Kidney (tissue), 14 donors: Measurements from ENCODE around the gene UBE2D4. TPM values are rescaled to one million over a fixed set of nuclear protein-coding genes. Genes with fewer than 3 reads are reported as not detected.

Experiments used
- DNase-seq, 5 donors: peaks; one replicate each; pipeline ENCODE4 v3.0.0-alpha.2; 2013 to 2020
- FAIRE-seq: peaks from 2 replicates; lab custom pipeline; 2012; peaks lifted over from hg19 to GRCh38; lab: Jason Lieb, UNC
- H3K27ac ChIP-seq, 2 donors: one replicate each; pipeline ENCODE4 v1.7.0; 2013; ENCODE audit warnings: low read depth in 2 of 2, low read length in 2 of 2, inconsistent platforms in 1 of 2
- H3K27me3 ChIP-seq: one replicate; pipeline ENCODE4 v1.7.1; 2013; ENCODE audit warnings: low read length, inconsistent platforms; ENCODE audit not compliant: control insufficient read depth, insufficient read depth
- H3K36me3 ChIP-seq, 3 donors: one replicate each; pipeline versions ENCODE4 v1.7.0 to v1.7.1; 2013; ENCODE audit warnings: low read length in 3 of 3, control low read depth in 1 of 3, inconsistent platforms in 1 of 3; ENCODE audit not compliant: insufficient read depth in 3 of 3, control insufficient read depth in 2 of 3
- H3K4me1 ChIP-seq, 3 donors: one replicate each; pipeline versions ENCODE4 v1.7.0 to v1.7.1; 2013; ENCODE audit warnings: low read length in 3 of 3, inconsistent platforms in 1 of 3, low read depth in 1 of 3; ENCODE audit not compliant: control insufficient read depth in 2 of 3, insufficient read depth in 2 of 3
- H3K4me3 ChIP-seq, 3 donors: one replicate each; pipeline versions ENCODE4 v1.7.0 to v1.8.1; 2013; ENCODE audit warnings: low read length in 3 of 3, control low read depth in 1 of 3, inconsistent platforms in 1 of 3
- H3K9ac ChIP-seq, 3 donors: one replicate each; pipeline versions ENCODE4 v1.7.0 to v1.7.1; 2013; ENCODE audit warnings: low read length in 3 of 3, control low read depth in 1 of 3, inconsistent platforms in 1 of 3
- H3K9me3 ChIP-seq, 3 donors: one replicate each; pipeline versions ENCODE4 v1.7.0 to v1.7.1; 2013; ENCODE audit warnings: low read length in 3 of 3, control low read depth in 1 of 3, inconsistent platforms in 1 of 3; ENCODE audit not compliant: control insufficient read depth in 2 of 3, insufficient read depth in 1 of 3
- CTCF ChIP-seq: IDR thresholded peaks from 3 replicates; pipeline ENCODE4 v1.5.1; 2012; ENCODE audit warnings: mild to moderate bottlenecking, moderate library complexity, borderline replicate concordance; ENCODE audit not compliant: insufficient read depth; ENCODE audit errors: extremely low read depth
- intact Hi-C: fragments of 100-400 bp; cut with DNase I; formaldehyde crosslinking; loops from one replicate; pipeline ENCODE4 v1.11.1; 2022
- polyA plus RNA-seq: library from polyadenylated mRNA; stranded (reverse); fragments of 350-450 nt; fragmentation: Illumina TruSeq; extraction: RNeasy Lipid Tissue Mini Kit (QIAGEN cat#74804); gene quantifications from one replicate; pipeline ENCODE4 v1.2.3, GENCODE V29; 2014; ENCODE audit warnings: low read depth, low replicate concordance; ENCODE audit not compliant: insufficient read depth
- total RNA-seq: library from RNA; stranded (reverse); fragmentation: NEBNext Ultra II Directional; extraction: Animal tissue kit (Norgen Biotek cat#: 25700); gene quantifications from one replicate; pipeline ENCODE4 v1.2.1, GENCODE V29; 2021
- donor health status: control.
- donor health status: control.
- donor health status: control.
- donor health status: control.
- donor health status: control.
- donor health status: DM: yes; HTN: yes; CAD: no.
- donor health status: Normal renal cell carcinoma (clear cell type).

The UBE2D4 gene
- total and polyA plus RNA-seq, 2 donors from 2014 or later, result 21.4 to 27.8 TPM

DNA sequence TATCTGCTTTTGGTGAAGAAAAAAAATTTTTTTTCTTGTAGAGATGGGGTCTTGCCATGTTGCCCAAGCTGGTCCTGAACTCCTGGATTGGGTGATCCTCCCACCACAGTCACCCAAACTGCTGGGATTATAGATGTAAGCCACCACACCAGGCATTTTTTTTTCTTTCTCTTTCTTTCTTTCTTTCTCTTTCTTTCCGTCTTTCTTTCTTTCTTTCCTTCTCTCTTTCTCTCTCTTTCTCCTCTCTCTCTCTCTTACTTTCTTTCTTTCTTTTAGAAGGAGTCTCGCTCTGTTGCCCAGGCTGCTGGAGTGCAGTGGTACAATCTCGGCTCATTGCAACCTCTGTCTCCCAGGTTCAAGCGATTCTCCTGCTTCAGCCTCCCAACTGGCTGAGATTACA is 3.5 kb upstream of the UBE2D4 start:
- no peaks in the 10 kb centered on the region for H3K27me3 ChIP-seq
- H3K36me3 ChIP-seq, result no peaks in the 10 kb centered on the region
- H3K4me1 ChIP-seq, result peaks cover 0 to 21% (median 7%) of the 10 kb centered on the region in 3 donors
- no peak overlapping the region for H3K4me3 ChIP-seq
- intact Hi-C loops, result no loop called here
- DNase-seq, result no peak
- no peak overlapping the region for H3K9ac ChIP-seq
- H3K27ac ChIP-seq, result no peak overlapping the region
- TF ChIP-seq CTCF, result no peak
- no peak for FAIRE-seq
- no peaks in the 10 kb centered on the region for H3K9me3 ChIP-seq

GRCh38 chr7:43926798-43927123 is 525 bp downstream of the UBE2D4 start:
- peak overlapping the region; percentile 12 to 80 (median 69) for H3K9ac ChIP-seq
- no peaks in the 10 kb centered on the region for H3K36me3 ChIP-seq
- H3K4me1 ChIP-seq, result peaks cover 0 to 7% (median 3%) of the 10 kb centered on the region in 3 donors
- DNase-seq (no peak), FAIRE-seq (no peak)
- H3K9me3 ChIP-seq, result no peaks in the 10 kb centered on the region
- peak; percentile 10 for TF ChIP-seq CTCF
- H3K27me3 ChIP-seq, result no peaks in the 10 kb centered on the region
- intact Hi-C loops, result no loop called here
- H3K4me3 ChIP-seq, result peak overlapping the region; percentile 70 to 98 (median 72)
- H3K27ac ChIP-seq, result peak overlapping the region; percentile 94 to 96

GRCh38 chr7:43927810-43928209 is 1.6 kb downstream of the UBE2D4 start:
- Histone ChIP-seq H3K27me3 (no peaks in the 10 kb centered on the region), H3K36me3 (no peaks in the 10 kb centered on the region), H3K9me3 (no peaks in the 10 kb centered on the region), H3K4me3 (no peak overlapping the region), H3K9ac (no peak overlapping the region), H3K4me1 (peaks cover 0 to 7% (median 2%) of the 10 kb centered on the region in 3 donors), H3K27ac (no peak overlapping the region)
- DNase-seq (no peak), FAIRE-seq (no peak)
- intact Hi-C loops, result no loop called here
- TF ChIP-seq CTCF, result no peak
